Smooth muscle cell (in vitro differentiated cells): ENCODE measurements around the gene CCND3. TPM values are rescaled to one million over a fixed set of nuclear protein-coding genes. Genes with fewer than 3 reads are reported as not detected.

ENCODE experiments used
- DNase-seq: peaks from one replicate; lab custom pipeline; 2025; ENCODE audit not compliant: unreplicated experiment; lab: John Stamatoyannopoulos, UW
- H2AFZ ChIP-seq: fragments of 200-600 bp; sonication (generic); 2 replicates; pipeline ENCODE4 v1.6.0; 2016; ENCODE audit warnings: antibody characterized with exemption, low read depth, mild to moderate bottlenecking
- H3F3A ChIP-seq: fragments of 200-600 bp; sonication (generic); 2 replicates; pipeline ENCODE4 v1.6.0; 2017; ENCODE audit warnings: antibody characterized with exemption, low read depth
- H3K27ac ChIP-seq: fragments of 200-600 bp; sonication (generic); 2 replicates; pipeline ENCODE4 v1.5.1; 2016; ENCODE audit warnings: low read depth, mild to moderate bottlenecking
- H3K27me3 ChIP-seq: fragments of 200-600 bp; sonication (generic); 2 replicates; pipeline ENCODE4 v1.6.1; 2016; ENCODE audit warnings: low read depth, mild to moderate bottlenecking
- H3K36me3 ChIP-seq: fragments of 200-600 bp; sonication (generic); 2 replicates; pipeline ENCODE4 v1.5.1; 2016; ENCODE audit warnings: low read depth
- H3K4me1 ChIP-seq: fragments of 200-600 bp; sonication (generic); 2 replicates; pipeline ENCODE4 v1.5.1; 2016; ENCODE audit warnings: low read depth
- H3K4me2 ChIP-seq: fragments of 200-600 bp; sonication (generic); 2 replicates; pipeline ENCODE4 v1.6.0; 2016; ENCODE audit warnings: mild to moderate bottlenecking
- H3K4me3 ChIP-seq: fragments of 200-600 bp; sonication (generic); 2 replicates; pipeline ENCODE4 v1.5.1; 2016; ENCODE audit warnings: mild to moderate bottlenecking
- H3K79me2 ChIP-seq: fragments of 200-600 bp; sonication (generic); 2 replicates; pipeline ENCODE4 v1.6.0; 2016; ENCODE audit warnings: low read depth, mild to moderate bottlenecking
- H3K9ac ChIP-seq: fragments of 200-600 bp; sonication (generic); 2 replicates; pipeline ENCODE4 v1.6.0; 2016; ENCODE audit warnings: low read depth
- H3K9me3 ChIP-seq: fragments of 200-600 bp; sonication (generic); replicated peaks from 2 replicates; pipeline ENCODE4 v1.5.1; 2016; ENCODE audit warnings: low read depth
- H4K20me1 ChIP-seq: fragments of 200-600 bp; sonication (generic); 2 replicates; pipeline ENCODE4 v1.6.0; 2016; ENCODE audit warnings: low read depth
- CTCF ChIP-seq: fragments of 200-600 bp; sonication (generic); IDR thresholded peaks from 2 replicates; pipeline ENCODE4 v1.5.1; 2017; ENCODE audit warnings: borderline replicate concordance, mild to moderate bottlenecking, antibody characterized with exemption; ENCODE audit not compliant: insufficient read depth, poor library complexity, severe bottlenecking
- WGBS: methylation state at CpG from one replicate; pipeline ENCODE4 v1.1.7; 2016; ENCODE audit warnings: low lambda C conversion rate; 5-methylcytosine and 5-hydroxymethylcytosine counted together
- polyA plus RNA-seq: library from polyadenylated mRNA; unstranded; fragments of >200 nt; fragmentation: Nextera tagmentation; extraction: Ambion mirVana; gene quantifications from 2 replicates; pipeline ENCODE4 v1.2.1, GENCODE V29; 2016
- total RNA-seq: library from RNA; depleted of rRNA; stranded (reverse); fragments of >200 nt; gene quantifications from 2 replicates; pipeline ENCODE4 v1.2.3, GENCODE V29; 2014

The CCND3 gene
- total and polyA plus RNA-seq, 2 experiments from 2014 or later = 31.5 to 107 TPM

- Histone ChIP-seq H3K4me3 (no peak overlapping the region), H4K20me1 (peaks cover 12% of the 10 kb centered on the region), H3K27me3 (no peaks in the 10 kb centered on the region), H3K27ac (no peak overlapping the region), H2AFZ (no peak overlapping the region), H3K36me3 (no peaks in the 10 kb centered on the region), H3K79me2 (no peaks in the 10 kb centered on the region), H3K4me2 (no peak overlapping the region), H3K4me1 (peaks cover 6% of the 10 kb centered on the region), H3F3A (peaks cover 7% of the 10 kb centered on the region), H3K9me3 (no peaks in the 10 kb centered on the region), H3K9ac (no peak overlapping the region)
- 58% methylated on average over 4 of the region's 4 CpGs for WGBS
- DNase-seq = no peak
- no peak for TF ChIP-seq CTCF
These were observed 48.6 kb downstream of the CCND3 start for GRCh38 chr6:41892921-41893564.

- Histone ChIP-seq H3K9me3 (no peaks in the 10 kb centered on the region), H4K20me1 (no peaks in the 10 kb centered on the region), H3K9ac (no peak overlapping the region), H3K27ac (no peak overlapping the region), H3K4me1 (peaks cover 12% of the 10 kb centered on the region), H3F3A (no peaks in the 10 kb centered on the region), H3K27me3 (no peaks in the 10 kb centered on the region), H3K79me2 (no peaks in the 10 kb centered on the region), H3K4me2 (peak overlapping the region; percentile 32), H3K4me3 (no peak overlapping the region), H2AFZ (no peak overlapping the region), H3K36me3 (no peaks in the 10 kb centered on the region)
- TF ChIP-seq CTCF = no peak
- no peak for DNase-seq
- 17% methylated on average over 4 of the region's 4 CpGs for WGBS
These were observed 54.3 kb downstream of the CCND3 start for GRCh38 chr6:41887331-41887751.

GRCh38 chr6:41885930-41886329 is 55.7 kb downstream of the CCND3 start:
- Histone ChIP-seq H3K27me3 (no peaks in the 10 kb centered on the region), H3K4me3 (no peak overlapping the region)
- 90% methylated on average over 1 of the region's 1 CpG for WGBS

More at GRCh38 chr6:41885930-41886329, 55.7 kb downstream of the CCND3 start:
- H3K9me3 ChIP-seq = no peaks in the 10 kb centered on the region
- no peak overlapping the region for H3K4me2 ChIP-seq
- H2AFZ ChIP-seq = no peak overlapping the region
- no peak for TF ChIP-seq CTCF
- no peaks in the 10 kb centered on the region for H3F3A ChIP-seq
- H3K27ac ChIP-seq = no peak overlapping the region
- no peak for DNase-seq
- no peaks in the 10 kb centered on the region for H3K79me2 ChIP-seq
- peaks cover 12% of the 10 kb centered on the region for H3K4me1 ChIP-seq
- no peaks in the 10 kb centered on the region for H3K36me3 ChIP-seq
- no peak overlapping the region for H3K9ac ChIP-seq
- H4K20me1 ChIP-seq = no peaks in the 10 kb centered on the region
